Measurements from ENCODE around the gene GNAI1.

GNAI1 gene

GRCh38 chr7:80159802-80160201, 25.2 kb downstream of the GNAI1 start:
- no peak for DNase-seq (ENCODE audit: low read depth in 2 of 2)

GRCh38 chr7:80161466-80161865, 26.8 kb downstream of the GNAI1 start:
- DNase-seq (ENCODE audit: low read depth in 2 of 2): no peak

- no peak for DNase-seq (ENCODE audit: low read depth in 2 of 2)
These were observed 30.5 kb downstream of the GNAI1 start for GRCh38 chr7:80165177-80165576.

- DNase-seq (ENCODE audit: low read depth in 2 of 2): no peak
These were observed 35.8 kb downstream of the GNAI1 start for GRCh38 chr7:80170445-80170844.

- no peak for DNase-seq (ENCODE audit: low read depth in 2 of 2)
These were observed 37.8 kb downstream of the GNAI1 start for GRCh38 chr7:80172387-80172786.

- no peak for DNase-seq (ENCODE audit: low read depth in 2 of 2)
These were observed 41.1 kb downstream of the GNAI1 start for GRCh38 chr7:80175744-80176143.

GRCh38 chr7:80181411-80181810, 46.8 kb downstream of the GNAI1 start:
- no peak for DNase-seq (ENCODE audit: low read depth in 2 of 2)

- no peak for DNase-seq (ENCODE audit: low read depth in 2 of 2)
These were observed 48.1 kb downstream of the GNAI1 start for GRCh38 chr7:80182630-80183276.

GRCh38 chr7:80183351-80183750, 48.7 kb downstream of the GNAI1 start:
- no peak for DNase-seq (ENCODE audit: low read depth in 2 of 2)

- DNase-seq (ENCODE audit: low read depth in 2 of 2): no peak
These were observed 49.5 kb downstream of the GNAI1 start for GRCh38 chr7:80183900-80184685.

GRCh38 chr7:80184693-80185092, 50.1 kb downstream of the GNAI1 start:
- DNase-seq (ENCODE audit: low read depth in 2 of 2): no peak

- DNase-seq (ENCODE audit: low read depth in 2 of 2): no peak
These were observed 50.9 kb downstream of the GNAI1 start for GRCh38 chr7:80185571-80185970.

- no peak for DNase-seq (ENCODE audit: low read depth in 2 of 2)
These were observed 52.1 kb downstream of the GNAI1 start for GRCh38 chr7:80186721-80187120.

- no peak for DNase-seq (ENCODE audit: low read depth in 2 of 2)
These were observed 52.6 kb downstream of the GNAI1 start for GRCh38 chr7:80187279-80187678.

- DNase-seq (ENCODE audit: low read depth in 2 of 2): no peak
These were observed 53.1 kb downstream of the GNAI1 start for GRCh38 chr7:80187727-80188126.

GRCh38 chr7:80189638-80190037, 55.0 kb downstream of the GNAI1 start:
- no peak for DNase-seq (ENCODE audit: low read depth in 2 of 2)

GRCh38 chr7:80197627-80198026, 63.0 kb downstream of the GNAI1 start:
- no peak for DNase-seq (ENCODE audit: low read depth in 2 of 2)

GRCh38 chr7:80199051-80199450, 64.4 kb downstream of the GNAI1 start:
- DNase-seq (ENCODE audit: low read depth in 2 of 2): no peak

GRCh38 chr7:80204454-80204853, 69.8 kb downstream of the GNAI1 start:
- DNase-seq (ENCODE audit: low read depth in 2 of 2): no peak

- no peak for DNase-seq (ENCODE audit: low read depth in 2 of 2)
These were observed 70.3 kb downstream of the GNAI1 start for GRCh38 chr7:80204919-80205318.

- DNase-seq (ENCODE audit: low read depth in 2 of 2): no peak
These were observed 72.1 kb downstream of the GNAI1 start for GRCh38 chr7:80206763-80207162.

GRCh38 chr7:80207501-80207900, 72.9 kb downstream of the GNAI1 start:
- DNase-seq (ENCODE audit: low read depth in 2 of 2): no peak

GRCh38 chr7:80208700-80209099, 74.1 kb downstream of the GNAI1 start:
- no peak for DNase-seq (ENCODE audit: low read depth in 2 of 2)

- DNase-seq (ENCODE audit: low read depth in 2 of 2): no peak
These were observed 75.8 kb downstream of the GNAI1 start for GRCh38 chr7:80210400-80210799.

All from stimulated activated CD4-positive, alpha-beta T cell treated with anti-CD3 and anti-CD28 coated beads, Interleukin-15, amount 100 ng/mL, for 48 hours (primary cell).